ENCODE measurements around the gene USE1.

Gene USE1

GRCh38 chr19:17194608-17195007 lies 20.5 kb upstream of the USE1 start:
- no peak overlapping the region for H3K4me3 ChIP-seq (ENCODE audit: low read length)
- TF ChIP-seq ZNF274 (IDR thresholded peaks at IDR 0.05; ENCODE audit: low read depth, low read length), result no peak

- H3K4me3 ChIP-seq (ENCODE audit: low read length), result no peak overlapping the region
- no peak for TF ChIP-seq ZNF274 (IDR thresholded peaks at IDR 0.05; ENCODE audit: low read depth, low read length)
These were observed 20.1 kb upstream of the USE1 start for GRCh38 chr19:17195106-17195505.

GRCh38 chr19:17196610-17197009 lies 18.5 kb upstream of the USE1 start:
- TF ChIP-seq ZNF274 (IDR thresholded peaks at IDR 0.05; ENCODE audit: low read depth, low read length), result no peak
- H3K4me3 ChIP-seq (ENCODE audit: low read length), result no peak overlapping the region

GRCh38 chr19:17197666-17198065 lies 17.5 kb upstream of the USE1 start:
- H3K4me3 ChIP-seq (ENCODE audit: low read length), result no peak overlapping the region
- TF ChIP-seq ZNF274 (IDR thresholded peaks at IDR 0.05; ENCODE audit: low read depth, low read length), result no peak

- no peak overlapping the region for H3K4me3 ChIP-seq (ENCODE audit: low read length)
- no peak for TF ChIP-seq ZNF274 (IDR thresholded peaks at IDR 0.05; ENCODE audit: low read depth, low read length)
These were observed 14.6 kb upstream of the USE1 start for GRCh38 chr19:17200408-17201079.

GRCh38 chr19:17202249-17202648 lies 12.9 kb upstream of the USE1 start:
- no peak overlapping the region for H3K4me3 ChIP-seq (ENCODE audit: low read length)
- no peak for TF ChIP-seq ZNF274 (IDR thresholded peaks at IDR 0.05; ENCODE audit: low read depth, low read length)

GRCh38 chr19:17202713-17203112 lies 12.4 kb upstream of the USE1 start:
- TF ChIP-seq ZNF274 (IDR thresholded peaks at IDR 0.05; ENCODE audit: low read depth, low read length), result no peak

GRCh38 chr19:17205237-17206140 lies 9.7 kb upstream of the USE1 start:
- no peak overlapping the region for H3K4me3 ChIP-seq (ENCODE audit: low read length)

More at GRCh38 chr19:17202713-17203112, 12.4 kb upstream of the USE1 start:
- no peak overlapping the region for H3K4me3 ChIP-seq (ENCODE audit: low read length)

GRCh38 chr19:17206736-17207581 lies 8.2 kb upstream of the USE1 start:
- no peak for TF ChIP-seq ZNF274 (IDR thresholded peaks at IDR 0.05; ENCODE audit: low read depth, low read length)
- H3K4me3 ChIP-seq (ENCODE audit: low read length), result no peak overlapping the region

More at GRCh38 chr19:17205237-17206140, 9.7 kb upstream of the USE1 start:
- no peak for TF ChIP-seq ZNF274 (IDR thresholded peaks at IDR 0.05; ENCODE audit: low read depth, low read length)

GRCh38 chr19:17209126-17210036 lies 5.8 kb upstream of the USE1 start:
- no peak overlapping the region for H3K4me3 ChIP-seq (ENCODE audit: low read length)
- TF ChIP-seq ZNF274 (IDR thresholded peaks at IDR 0.05; ENCODE audit: low read depth, low read length), result no peak

GRCh38 chr19:17210296-17210695 lies 4.9 kb upstream of the USE1 start:
- H3K4me3 ChIP-seq (ENCODE audit: low read length), result no peak overlapping the region
- TF ChIP-seq ZNF274 (IDR thresholded peaks at IDR 0.05; ENCODE audit: low read depth, low read length), result no peak

GRCh38 chr19:17211547-17212446 lies 3.4 kb upstream of the USE1 start:
- no peak overlapping the region for H3K4me3 ChIP-seq (ENCODE audit: low read length)
- no peak for TF ChIP-seq ZNF274 (IDR thresholded peaks at IDR 0.05; ENCODE audit: low read depth, low read length)

All from GM08714 (cell line).